Hypothalamus (tissue), 51 donors: ENCODE results near the gene DMBT1.
A peak's percentile ranks its signal among the peaks of the same experiment; 100 is the strongest.

Source experiments
- DNase-seq, 51 donors: peaks; one replicate each; lab custom pipeline; 2025; lab: John Stamatoyannopoulos, UW

The DMBT1 gene

DNA sequence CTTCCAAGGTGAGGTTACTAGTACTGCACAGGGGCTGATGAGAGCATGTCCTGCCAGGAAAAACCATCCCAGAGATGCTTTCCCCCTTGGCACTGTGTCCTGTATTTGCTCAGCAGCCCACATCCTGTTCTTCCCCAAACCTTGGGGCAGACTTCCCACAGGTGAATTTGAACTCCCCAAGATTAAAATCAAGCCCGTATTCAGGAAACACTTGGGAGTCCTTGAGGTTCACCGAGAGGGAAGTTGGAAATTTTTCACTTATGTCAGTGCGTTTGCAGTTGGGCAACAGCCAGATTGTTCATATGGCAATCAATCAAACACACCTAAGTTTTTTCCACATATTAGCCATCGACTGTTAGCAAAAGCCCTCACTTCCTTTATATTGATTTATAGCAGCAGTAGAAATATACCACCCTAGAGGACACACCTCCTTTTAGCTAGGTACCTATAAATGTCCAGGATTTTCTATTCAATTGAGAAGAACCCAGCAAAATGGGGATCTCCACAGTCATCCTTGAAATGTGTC is at the start of gene DMBT1:
Gene DMBT1 (plus strand): TSS at position 476 of the 526 bp plus-strand sequence. CDS start 17 bp downstream, at position 493.
- no peak for DNase-seq

DNA sequence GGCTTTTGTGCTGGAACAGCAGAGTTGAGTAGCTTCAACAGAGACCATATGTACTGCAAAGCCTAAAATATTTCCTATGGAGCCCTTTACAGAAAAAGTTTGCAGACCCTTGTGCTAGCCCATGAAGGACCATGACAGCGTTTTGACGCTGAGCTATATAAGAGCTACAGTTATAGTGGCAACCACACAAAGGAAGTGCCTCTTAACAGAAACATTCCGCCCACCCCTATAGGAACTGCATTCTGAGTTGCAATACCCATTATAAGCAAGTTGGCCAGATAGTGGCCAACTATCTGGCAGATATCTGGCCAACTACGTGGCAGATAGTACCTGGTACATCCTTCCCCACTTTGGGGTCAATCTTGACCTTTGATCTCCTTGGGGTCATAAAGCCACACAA is 47.5 kb upstream of the DMBT1 start:
- no peak for DNase-seq

DNA sequence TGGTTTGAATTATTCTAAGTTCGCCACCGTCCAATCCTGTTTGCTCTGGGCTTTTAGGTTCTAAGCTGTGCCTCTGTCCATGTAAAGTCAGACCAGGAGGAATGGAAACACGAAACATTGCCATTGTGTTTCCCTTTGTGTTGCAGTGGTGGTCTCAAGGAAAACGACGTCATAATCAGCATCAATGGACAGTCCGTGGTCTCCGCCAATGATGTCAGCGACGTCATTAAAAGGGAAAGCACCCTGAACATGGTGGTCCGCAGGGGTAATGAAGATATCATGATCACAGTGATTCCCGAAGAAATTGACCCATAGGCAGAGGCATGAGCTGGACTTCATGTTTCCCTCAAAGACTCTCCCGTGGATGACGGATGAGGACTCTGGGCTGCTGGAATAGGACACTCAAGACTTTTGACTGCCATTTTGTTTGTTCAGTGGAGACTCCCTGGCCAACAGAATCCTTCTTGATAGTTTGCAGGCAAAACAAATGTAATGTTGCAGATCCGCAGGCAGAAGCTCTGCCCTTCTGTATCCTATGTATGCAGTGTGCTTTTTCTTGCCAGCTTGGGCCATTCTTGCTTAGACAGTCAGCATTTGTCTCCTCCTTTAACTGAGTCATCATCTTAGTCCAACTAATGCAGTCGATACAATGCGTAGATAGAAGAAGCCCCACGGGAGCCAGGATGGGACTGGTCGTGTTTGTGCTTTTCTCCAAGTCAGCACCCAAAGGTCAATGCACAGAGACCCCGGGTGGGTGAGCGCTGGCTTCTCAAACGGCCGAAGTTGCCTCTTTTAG is 46.3 kb upstream of the DMBT1 start:
- DNase-seq: no peak

DNA sequence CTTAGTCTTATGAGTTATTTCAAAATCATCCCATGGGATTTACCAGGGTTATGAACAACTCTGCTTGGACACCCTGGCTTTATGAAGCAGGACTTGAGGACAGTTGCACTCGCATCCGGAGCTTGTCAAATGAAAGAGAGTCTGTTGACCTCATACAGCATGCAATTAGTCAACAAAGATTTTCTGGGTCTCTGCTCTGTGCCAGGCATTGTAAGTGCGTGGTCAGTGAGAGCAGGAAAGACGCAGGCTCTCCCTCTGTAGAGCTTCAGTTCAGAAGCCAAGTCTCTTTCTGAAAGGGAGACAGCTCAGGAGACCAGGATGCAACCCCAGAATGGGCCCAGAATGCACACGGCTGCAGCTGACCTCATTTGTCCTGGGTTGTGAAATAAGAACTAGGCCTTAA is 45.5 kb upstream of the DMBT1 start:
- peak in 9 of 51 donors; percentile 13 to 41 (median 32) for DNase-seq

DNA sequence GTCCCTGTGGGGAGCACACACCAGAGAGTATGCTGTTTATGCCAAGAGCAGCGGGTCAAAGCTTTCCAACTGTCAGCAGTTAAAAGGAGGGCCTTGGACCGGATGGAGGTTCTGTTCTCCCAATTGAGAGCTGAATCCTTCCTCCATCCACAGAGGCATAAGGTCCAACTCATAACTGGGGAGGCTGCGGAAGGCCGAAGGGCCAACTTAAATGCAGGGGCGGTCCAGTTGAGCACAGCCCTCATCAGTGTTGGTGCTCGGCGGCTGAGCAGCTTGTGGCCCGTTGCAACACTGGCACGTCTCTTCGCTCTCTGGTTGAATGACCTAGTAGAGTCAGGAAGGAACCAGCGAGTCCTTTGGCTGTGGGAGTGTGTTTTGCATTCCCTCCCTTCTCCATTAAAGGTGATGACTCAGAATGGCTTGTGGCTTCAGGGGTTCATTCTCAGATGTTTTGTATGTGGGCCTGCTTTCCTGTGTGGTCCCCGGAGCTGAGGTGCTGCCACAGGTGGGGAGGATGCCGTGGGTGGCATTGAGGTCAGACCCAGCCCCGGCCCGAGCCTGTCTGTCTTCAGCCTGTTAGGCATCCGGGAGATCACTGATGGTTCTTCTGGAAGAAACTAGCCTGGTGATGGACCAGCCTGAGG is 44.8 kb upstream of the DMBT1 start:
- no peak for DNase-seq

DNA sequence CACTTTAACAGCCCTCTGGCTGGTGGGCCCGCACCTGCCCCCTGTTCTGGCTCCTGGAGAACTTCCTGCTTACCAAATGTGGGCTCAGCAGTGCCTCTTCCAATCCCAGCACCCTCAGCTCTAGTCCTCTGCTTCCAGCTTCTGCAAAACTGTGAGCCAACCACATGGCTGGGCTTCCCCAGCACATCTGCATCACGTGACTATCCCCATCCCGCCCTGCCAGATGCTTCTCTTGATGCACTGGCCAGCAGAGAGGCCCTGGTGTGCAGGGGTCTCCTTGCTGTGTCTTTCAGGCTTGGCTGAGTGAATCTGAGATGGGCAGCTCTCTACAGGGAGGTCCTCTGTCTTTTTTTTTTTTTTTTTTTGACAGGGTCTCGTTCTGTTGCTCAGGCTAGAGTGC is 43.8 kb upstream of the DMBT1 start:
- peak in 5 of 51 donors; percentile 21 to 43 (median 26) for DNase-seq

DNA sequence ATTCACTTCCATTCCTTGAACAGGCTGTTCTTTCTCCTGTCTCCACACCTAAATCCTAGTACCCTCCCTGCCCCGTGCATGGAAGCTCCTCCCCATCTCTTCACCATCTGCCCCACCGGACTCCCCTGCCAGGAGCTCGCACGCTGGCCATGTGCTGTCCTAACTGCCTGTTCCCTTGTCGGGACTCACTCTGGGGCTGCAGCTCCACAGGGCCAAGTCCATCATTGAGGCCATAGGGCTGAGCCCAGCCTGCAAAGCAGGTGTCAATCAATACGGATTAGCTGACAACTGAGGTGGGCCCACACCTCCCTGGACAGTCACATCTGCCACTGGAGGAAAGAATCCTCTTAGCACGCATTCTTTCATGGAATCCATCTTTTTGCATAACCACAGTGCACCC is 41.4 kb upstream of the DMBT1 start:
- no peak for DNase-seq

DNA sequence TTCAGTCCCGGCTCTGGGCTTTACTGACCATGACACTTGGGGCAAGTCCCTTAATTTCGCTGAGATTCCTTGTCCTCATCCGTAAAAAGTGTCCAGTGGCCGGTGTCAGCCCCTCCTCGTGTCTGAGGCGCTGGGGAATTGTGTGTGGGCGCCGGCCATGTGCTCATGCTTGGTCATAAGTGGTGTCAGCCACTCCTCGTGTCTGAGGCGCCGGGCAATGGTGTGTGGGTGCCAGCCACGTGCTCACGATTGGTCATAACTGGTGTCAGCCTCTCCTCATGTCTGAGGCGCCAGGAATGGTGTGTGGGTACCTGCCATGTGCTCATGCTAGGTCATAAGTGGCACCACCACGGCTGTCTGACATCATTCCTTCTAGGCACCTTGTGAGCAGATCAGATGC is 40.7 kb upstream of the DMBT1 start:
- DNase-seq: no peak

DNA sequence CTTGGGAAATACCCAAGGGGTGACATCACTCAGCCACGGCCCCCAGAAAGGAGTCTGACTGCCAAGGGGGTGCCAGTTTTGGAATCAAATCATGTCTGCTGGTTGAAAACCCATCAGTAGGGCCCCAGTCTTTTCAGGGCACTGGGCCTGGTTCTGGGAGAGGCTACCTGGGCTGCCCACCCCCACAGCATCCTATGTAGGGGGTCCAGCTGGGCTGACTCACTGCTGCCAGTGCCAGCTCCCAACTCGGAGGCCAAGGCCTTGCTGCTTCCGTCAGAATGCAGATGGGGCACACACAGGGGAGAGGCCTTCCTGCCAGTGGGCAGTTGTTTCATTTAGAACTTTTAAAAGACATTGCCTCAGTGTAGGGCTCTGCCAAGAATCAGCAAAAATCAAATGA is 39.5 kb upstream of the DMBT1 start:
- DNase-seq: peak in 15 of 51 donors; percentile 9 to 63 (median 28)

DNA sequence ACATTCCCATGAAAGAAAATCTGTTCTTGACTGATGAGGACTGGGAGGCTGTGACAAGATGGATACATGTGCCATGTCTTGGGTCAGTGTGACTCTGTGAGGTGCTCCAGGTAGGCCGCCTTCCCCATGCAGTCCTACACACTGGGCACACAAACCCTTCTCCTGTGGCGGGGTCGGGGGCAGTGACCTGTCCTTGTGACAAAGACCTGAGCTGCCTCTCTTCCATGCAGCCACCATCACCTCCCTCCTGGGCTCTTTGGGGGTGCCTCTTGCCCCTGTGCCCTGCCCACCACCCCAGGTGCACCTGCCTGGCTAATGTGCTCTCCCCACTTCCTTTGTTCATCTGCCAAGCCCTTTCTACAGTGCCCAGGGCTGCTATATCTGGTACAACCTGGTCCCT is 35.7 kb upstream of the DMBT1 start:
- DNase-seq: no peak

DNA sequence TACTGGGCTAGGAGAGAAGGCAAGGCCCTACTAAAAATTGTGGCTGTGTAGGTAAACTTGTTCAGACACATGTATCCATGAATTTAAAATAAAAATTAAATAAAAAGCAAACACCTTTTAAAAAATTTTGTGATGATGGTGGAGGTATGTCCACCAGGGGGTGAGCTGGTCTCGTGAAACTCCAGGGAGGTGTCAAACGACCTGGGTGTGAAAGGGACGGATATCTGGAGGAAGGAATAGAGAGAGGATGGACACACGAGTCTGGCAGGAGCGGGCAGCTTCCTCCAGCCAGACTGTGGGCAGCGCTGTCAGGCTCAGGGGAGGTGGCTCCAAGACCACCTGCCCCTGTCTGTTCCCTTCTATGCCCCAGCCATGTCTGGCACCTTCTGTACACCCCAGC is 34.8 kb upstream of the DMBT1 start:
- no peak for DNase-seq

DNA sequence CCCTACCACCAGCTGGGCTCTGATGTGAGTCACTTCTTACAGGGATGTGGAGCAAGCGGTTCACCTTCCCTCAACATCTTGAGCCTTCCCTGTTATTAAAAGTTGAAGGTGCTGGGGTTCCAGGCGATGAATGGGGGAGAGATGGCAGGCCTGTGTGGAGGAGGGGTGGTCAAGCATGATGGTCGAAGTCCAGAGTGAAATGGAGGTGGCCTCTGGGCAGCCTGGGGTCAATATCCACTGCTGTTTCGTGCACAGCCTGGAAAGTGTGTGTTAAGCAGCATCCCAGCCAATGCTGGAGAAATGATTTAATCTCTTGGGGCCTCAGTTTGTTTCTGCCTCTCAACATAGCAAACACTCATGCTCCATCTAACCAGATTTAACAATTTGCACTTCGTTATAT is 33.7 kb upstream of the DMBT1 start:
- DNase-seq: no peak

DNA sequence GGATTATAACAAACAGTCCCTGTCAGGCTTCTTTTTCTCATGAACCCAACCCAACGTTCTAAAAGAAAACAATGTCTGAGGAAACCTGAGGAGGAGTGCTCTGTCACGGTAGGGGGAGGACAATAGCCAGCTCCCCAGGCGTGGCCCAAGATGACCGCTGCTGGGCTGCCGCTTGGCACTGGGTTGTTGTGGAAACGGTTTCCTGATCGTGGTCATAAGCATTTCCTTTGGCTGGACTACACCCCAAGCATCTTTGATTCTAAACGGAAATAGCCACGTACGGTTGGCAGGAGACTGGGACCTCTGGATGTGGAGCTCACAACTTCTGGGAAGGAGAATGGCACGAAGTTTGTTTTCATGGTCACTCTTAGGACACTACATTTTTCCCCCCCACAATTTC is 30.4 kb upstream of the DMBT1 start:
- no peak for DNase-seq

DNA sequence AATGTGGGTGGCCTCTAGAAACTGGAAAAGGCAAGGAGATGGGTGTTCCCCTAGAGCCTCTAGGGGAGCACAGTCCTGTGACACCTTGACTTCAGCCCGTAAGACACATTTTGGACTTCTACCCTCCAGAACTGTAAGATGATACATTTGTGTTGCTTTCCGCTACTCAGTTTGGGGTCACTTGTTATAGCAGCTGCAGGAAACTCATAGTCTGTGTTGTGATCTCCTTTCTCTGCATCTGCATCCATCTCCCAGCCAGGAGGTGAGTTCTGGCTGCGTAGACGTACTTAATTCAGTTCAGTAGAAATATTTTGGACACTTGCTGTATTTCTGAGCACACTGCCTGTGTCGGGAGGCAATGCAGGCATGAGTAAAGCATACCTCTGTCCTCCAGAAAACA is 29.3 kb upstream of the DMBT1 start:
- no peak for DNase-seq

DNA sequence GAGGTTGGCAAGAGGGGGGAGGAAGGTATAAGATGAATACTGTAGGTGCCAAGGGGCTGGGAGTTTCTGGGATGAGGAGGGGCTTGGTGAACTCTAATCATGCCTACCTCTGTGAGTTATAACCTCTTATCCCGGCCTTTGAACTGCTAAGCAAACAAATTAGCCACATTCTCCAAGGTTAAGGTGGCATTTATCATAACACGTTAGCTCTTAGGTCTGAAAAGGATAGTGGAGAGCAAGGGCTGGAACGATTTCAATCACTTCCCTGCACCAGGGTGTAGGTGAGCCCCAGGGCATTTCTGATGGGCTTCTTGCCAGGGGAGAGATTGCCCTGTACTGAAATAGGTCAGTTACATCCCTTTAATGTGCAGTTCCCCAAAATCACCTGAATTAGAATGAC is 28.6 kb upstream of the DMBT1 start:
- no peak for DNase-seq

DNA sequence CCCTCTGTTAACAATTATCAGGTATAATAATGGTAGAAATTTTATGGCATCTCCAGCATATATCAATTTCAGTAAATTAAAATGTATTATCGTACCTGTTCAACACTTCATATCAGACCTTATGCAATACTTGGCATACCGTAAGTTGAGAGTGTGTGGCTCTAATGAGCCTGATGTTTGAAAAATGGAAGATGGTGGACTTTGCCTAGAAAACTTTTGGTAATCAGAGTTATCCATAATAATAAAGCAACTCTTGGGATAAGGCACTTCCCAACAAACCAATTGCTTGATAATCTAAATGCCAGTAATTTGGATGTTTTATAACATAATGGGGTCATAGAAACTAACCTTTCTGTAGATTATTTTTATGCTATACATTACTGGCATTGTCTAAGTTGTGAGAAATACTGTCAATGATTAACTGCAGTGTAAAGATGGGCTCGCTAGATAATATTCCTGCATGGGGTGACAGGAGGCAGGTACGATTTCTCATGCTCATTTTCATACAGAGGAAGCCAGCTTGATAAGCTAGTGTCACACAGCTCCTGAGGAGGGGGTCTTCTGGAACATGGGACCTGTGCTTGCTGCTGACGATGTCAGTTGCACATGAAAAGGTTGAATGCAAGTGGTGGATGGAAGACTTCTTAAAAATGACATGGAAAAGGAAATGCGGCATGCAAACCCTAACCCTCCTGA is 27.8 kb upstream of the DMBT1 start:
- no peak for DNase-seq

DNA sequence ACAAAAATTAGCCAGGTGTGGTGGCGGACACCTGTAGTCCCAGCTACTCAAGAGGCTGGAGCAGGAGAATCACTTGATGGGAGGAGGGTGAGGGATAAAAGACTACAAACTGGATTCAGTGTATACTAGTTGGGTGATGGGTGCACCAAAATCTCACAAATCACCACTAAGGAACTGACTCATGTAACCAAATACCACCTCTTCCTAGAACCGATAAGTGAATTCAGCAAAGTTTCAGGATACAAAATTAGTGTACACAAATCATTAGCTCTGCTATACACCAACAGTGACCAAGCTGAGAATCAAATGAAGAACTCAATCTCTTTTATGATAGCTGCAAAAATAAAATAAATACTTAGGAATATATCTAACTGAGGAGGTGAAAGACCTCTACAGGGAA is 23.0 kb upstream of the DMBT1 start:
- DNase-seq: no peak

DNA sequence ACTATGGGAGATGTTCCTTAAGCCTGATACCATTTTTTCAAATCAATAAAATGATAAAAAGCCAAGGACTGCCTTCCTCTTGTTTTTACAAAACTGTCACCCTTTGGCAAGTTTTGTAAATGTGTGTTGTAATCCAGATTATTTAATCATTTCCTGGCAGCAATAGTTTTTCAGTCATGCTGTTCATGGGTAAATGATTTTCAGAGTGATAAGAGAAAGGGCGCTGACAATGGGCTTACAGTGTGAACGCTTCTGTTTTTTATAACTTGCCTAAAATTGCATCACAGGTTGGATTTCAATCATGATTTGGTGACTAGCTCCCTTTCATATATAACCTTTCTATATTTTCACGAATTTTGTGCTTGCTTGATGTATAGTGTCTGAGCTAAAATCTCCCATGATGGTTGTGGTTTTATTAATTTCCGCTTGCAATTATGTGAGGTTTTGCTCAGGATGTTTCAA is 19.0 kb upstream of the DMBT1 start:
- no peak for DNase-seq

DNA sequence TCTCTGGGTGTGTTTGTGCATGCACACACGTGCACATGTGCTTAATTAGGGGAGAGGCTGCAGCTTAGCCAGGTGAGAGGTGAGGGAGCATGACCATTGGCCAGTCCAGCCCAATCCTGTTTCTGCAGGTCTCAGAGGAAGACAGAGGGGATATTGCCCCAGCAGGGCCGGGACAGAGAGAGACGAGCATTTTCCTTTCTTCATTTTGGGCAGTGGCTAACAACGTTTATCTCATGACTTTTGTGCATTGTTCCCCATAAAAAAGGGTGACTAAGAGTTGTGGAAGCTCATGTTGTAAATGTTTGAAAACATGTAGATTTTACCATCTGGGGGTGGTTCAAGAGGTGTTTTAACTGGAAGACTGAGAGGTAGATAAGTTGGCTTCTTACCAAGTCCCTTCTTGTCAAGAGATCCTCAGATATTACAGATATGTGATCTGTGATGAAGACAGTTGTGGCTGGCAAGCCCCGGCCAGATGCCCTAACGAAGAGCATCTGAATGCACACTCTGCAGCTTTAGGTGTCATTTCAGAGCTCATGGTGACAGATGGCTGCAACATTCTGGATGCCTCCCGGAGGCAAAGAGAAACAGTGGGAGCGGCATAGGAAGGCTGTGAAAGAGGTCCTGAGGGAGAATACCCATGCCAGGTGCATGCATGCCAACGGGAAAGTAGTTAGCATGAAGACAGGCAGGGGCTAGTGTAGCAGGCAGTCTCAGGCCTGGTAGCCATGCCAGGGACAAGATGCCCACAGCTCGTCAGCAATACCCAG is 16.7 kb upstream of the DMBT1 start:
- no peak for DNase-seq

DNA sequence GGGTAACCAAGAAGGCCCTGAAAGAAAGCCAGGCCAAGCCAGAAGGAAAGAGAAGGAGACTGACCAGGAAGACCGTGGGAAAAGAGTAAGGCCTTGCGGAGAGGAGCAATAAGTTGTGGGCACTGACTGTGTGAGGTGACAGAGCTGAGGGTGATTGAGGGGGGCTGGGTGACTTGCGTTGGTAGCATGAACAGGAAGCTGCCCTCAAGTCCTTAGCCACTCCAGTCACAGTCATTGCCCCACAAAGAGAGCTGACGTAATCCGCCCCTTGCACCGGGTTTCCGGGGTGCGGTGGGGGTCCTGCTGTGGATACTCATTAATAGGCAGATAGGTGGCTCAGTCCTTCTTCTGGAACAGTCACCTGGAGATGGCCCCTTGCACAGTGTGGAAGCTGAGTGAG is 16.1 kb upstream of the DMBT1 start:
- no peak for DNase-seq

DNA sequence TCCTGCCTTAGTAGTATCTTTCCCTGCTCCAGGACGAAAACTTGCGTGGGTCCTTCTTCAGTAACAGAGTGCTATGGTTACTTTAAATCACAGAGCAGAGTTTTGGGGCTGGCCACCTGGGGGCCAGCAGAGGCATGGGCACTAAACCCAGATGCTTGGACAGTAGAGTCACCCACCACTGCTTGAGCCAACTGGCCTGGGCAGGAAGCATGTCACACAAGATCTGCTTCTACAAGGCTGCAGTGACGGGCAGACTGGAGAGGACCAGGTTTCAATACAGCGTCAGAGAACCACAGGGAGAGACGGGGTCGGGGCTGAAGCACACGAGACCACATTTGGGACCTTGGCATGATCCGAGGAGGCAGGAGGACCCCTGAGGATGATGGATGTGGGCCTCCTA is 14.3 kb upstream of the DMBT1 start:
- DNase-seq: no peak
